ENCODE data around the gene CYP2D6.
A peak's percentile ranks its signal among the peaks of the same experiment; 100 is the strongest.
"Not testable (repeated sequence)": the region's sequence is repeated elsewhere in the genome, so short reads cannot be mapped to it uniquely, and the experiment has no call there.

CYP2D6 gene

DNA sequence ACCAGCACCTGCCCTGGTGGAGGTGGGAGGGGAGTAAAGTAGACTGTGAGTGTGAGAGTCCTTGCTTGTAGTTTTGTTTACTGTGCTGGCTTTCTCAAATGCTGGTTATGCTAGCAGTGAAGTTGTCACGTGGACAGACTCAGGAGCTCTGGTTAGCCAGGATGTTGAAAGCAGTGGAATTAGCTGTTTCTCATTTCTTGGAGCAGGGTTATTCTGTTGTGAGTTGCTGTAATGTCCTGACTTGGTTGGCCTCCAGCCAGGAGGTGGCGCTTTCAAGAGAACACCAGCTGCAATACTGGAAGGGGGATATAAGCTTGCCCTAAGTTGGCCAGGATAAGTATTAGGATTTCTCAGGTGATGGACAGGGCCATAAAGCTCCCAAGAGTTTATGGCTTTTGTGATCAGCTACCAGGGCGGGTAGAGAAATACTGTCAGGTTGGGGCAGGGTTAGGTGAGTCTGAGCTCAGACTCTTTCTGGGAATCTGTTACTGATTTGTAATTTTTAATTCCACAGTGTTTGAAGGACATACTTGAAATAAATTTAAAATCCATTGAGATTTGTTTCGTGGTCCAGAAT is 13.7 kb downstream of the CYP2D6 start:
- TF ChIP-seq, protein P1, sequence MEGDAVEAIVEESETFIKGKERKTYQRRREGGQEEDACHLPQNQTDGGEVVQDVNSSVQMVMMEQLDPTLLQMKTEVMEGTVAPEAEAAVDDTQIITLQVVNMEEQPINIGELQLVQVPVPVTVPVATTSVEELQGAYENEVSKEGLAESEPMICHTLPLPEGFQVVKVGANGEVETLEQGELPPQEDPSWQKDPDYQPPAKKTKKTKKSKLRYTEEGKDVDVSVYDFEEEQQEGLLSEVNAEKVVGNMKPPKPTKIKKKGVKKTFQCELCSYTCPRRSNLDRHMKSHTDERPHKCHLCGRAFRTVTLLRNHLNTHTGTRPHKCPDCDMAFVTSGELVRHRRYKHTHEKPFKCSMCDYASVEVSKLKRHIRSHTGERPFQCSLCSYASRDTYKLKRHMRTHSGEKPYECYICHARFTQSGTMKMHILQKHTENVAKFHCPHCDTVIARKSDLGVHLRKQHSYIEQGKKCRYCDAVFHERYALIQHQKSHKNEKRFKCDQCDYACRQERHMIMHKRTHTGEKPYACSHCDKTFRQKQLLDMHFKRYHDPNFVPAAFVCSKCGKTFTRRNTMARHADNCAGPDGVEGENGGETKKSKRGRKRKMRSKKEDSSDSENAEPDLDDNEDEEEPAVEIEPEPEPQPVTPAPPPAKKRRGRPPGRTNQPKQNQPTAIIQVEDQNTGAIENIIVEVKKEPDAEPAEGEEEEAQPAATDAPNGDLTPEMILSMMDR (IDR thresholded peaks at IDR 0.05): peak; percentile 21
- no peak for TF ChIP-seq ZFX (IDR thresholded peaks at IDR 0.05; ENCODE audit: borderline replicate concordance)
- H3K27ac ChIP-seq: no peak overlapping the region

DNA sequence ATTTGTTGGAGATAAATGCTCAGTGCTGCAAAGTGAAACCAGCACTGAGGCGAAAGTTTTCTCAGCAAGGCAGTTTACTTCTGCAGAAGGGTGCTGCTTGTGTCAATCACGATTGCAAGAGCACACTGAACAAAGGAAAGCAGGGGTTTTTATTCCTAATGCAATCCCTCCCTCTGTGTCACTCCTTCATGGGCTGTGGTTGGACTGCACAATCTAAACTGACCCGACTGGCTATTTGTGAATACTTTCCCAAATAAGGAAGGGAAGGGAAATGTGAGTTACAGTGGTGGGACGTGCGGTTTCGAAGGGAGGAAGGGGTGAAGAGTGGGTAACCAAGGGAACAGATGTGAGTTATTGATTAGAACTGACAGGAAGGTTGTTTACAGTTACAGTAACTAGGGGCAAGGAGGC is 15.2 kb downstream of the CYP2D6 start:
- H3K27ac ChIP-seq: not testable (repeated sequence)

- TF ChIP-seq, protein P1 (IDR thresholded peaks at IDR 0.05): peak; percentile 11; the same call in 1 of the 2 replicates
- no peak for TF ChIP-seq ZFX (IDR thresholded peaks at IDR 0.05; ENCODE audit: borderline replicate concordance)
- H3K27ac ChIP-seq: no peak overlapping the region
Observed at GRCh38 chr22:42114721-42115120, 15.9 kb downstream of the CYP2D6 start.

DNA sequence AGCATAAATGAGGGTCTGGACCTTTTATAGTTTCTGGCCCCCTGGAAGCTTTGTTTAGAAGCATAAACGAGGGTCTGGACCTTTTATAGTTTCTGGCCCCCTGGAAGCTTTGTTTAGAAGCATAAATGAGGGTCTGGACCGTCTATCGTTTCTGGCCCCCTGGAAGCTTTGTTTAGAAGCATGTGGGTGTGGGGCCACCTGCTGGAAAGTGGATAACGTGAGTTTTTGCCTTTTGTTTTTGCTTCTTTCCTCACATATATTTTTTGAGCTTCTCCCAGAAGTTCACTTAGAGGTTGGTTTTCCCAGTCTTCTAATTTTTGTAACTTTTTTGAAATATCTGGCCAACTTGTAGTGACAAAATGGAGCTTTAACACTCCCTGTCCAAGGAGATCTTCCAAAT is 17.8 kb downstream of the CYP2D6 start:
- not testable (repeated sequence) for H3K27ac ChIP-seq

- TF ChIP-seq, protein P1 (IDR thresholded peaks at IDR 0.05): no peak
- TF ChIP-seq ZFX (IDR thresholded peaks at IDR 0.05; ENCODE audit: borderline replicate concordance): no peak
- no peak overlapping the region for H3K27ac ChIP-seq
Observed at GRCh38 chr22:42111798-42112197, 18.8 kb downstream of the CYP2D6 start.

- no peak overlapping the region for H3K27ac ChIP-seq
- TF ChIP-seq ZFX (IDR thresholded peaks at IDR 0.05; ENCODE audit: borderline replicate concordance): no peak
- TF ChIP-seq, protein P1 (IDR thresholded peaks at IDR 0.05): no peak
Observed at GRCh38 chr22:42108848-42109247, 21.8 kb downstream of the CYP2D6 start.

DNA sequence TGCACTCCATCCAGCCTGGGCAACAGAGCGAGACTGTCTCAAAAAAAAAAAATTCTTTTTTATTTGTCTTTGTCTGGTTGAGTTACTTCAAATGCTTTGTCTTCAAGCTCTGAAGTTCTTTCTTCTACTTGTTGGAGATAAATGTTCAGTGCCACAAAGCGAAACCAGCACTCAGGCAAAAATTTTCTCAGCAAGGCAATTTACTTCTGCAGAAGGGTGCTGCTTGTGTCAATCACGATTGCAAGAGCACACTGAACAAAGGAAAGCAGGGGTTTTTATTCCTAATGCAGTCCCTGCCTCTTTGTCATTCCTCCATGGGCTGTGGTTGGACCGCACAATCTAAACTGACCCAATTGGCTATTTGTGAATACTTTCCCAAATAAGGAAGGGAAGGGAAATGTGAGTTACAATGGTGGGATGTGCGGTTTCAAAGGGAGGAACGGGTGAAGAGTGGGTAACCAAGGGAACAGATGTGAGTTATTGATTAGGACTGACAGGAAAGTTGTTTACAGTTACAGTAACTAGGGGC is 26.2 kb downstream of the CYP2D6 start:
- H3K27ac ChIP-seq: not testable (repeated sequence)

DNA sequence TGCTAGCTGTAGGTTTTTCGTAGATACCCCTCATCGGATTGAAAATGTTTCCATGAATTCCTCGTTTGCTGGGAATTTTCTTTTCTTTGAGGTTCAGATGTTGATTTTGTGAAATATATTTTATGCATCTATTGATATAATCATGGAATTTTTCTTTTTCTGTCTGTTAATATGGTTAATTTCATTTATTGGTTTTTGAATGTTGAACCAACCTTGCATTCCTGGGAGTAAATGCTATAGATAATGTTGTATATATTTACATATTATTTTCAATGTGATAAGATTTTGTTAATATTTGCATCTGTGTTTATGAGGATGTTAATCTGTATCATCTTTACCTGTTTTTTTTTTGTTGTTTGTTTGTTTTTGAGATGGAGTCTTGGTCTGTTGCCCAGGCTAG is 29.4 kb downstream of the CYP2D6 start:
- no peak for TF ChIP-seq ZFX (IDR thresholded peaks at IDR 0.05; ENCODE audit: borderline replicate concordance)
- TF ChIP-seq, protein P1 (IDR thresholded peaks at IDR 0.05): no peak
- H3K27ac ChIP-seq: no peak overlapping the region

- no peak for TF ChIP-seq ZFX (IDR thresholded peaks at IDR 0.05; ENCODE audit: borderline replicate concordance)
- TF ChIP-seq, protein P1 (IDR thresholded peaks at IDR 0.05): no peak
- H3K27ac ChIP-seq: peak overlapping the region; percentile 94
Observed at GRCh38 chr22:42091455-42091782, 39.2 kb downstream of the CYP2D6 start.

Measured in 22Rv1 (cell line).